Astrocyte (in vitro differentiated cells and primary cell): Measurements from ENCODE around the gene LRRC66. TPM values are rescaled to one million over a fixed set of nuclear protein-coding genes. Genes with fewer than 3 reads are reported as not detected.

Experiments
- DNase-seq: peaks from one replicate; pipeline ENCODE4 v3.0.0-alpha.2; 2010; ENCODE audit warnings: low read depth
- FAIRE-seq: peaks from 2 replicates; lab custom pipeline; 2011; peaks lifted over from hg19 to GRCh38; lab: Jason Lieb, UNC
- H2AFZ ChIP-seq: 2 replicates; pipeline ENCODE4 v1.6.0; 2012; ENCODE audit warnings: low read depth, low read length, inconsistent platforms
- H3K27ac ChIP-seq: 2 replicates; pipeline ENCODE4 v1.5.1; 2011; ENCODE audit warnings: low read depth, low read length, inconsistent platforms
- H3K27me3 ChIP-seq: 2 replicates; pipeline ENCODE4 v1.6.0; 2011; ENCODE audit warnings: low read length, inconsistent platforms; ENCODE audit not compliant: insufficient read depth
- H3K36me3 ChIP-seq: 2 replicates; pipeline ENCODE4 v1.5.1; 2011; ENCODE audit warnings: low read length, inconsistent platforms; ENCODE audit not compliant: insufficient read depth
- H3K4me1 ChIP-seq: 2 replicates; pipeline ENCODE4 v1.5.1; 2011; ENCODE audit warnings: low read length, inconsistent platforms; ENCODE audit not compliant: insufficient read depth
- H3K4me2 ChIP-seq: 2 replicates; pipeline ENCODE4 v1.6.0; 2012; ENCODE audit warnings: low read length, inconsistent platforms
- H3K4me3 ChIP-seq: 2 replicates; pipeline ENCODE4 v1.5.1; 2011; ENCODE audit warnings: low read depth, mild to moderate bottlenecking, low read length, inconsistent platforms; ENCODE audit not compliant: insufficient read depth
- H3K79me2 ChIP-seq: 2 replicates; pipeline ENCODE4 v1.6.0; 2012; ENCODE audit warnings: mild to moderate bottlenecking, low read length, inconsistent platforms; ENCODE audit not compliant: insufficient read depth
- H3K9ac ChIP-seq: 2 replicates; pipeline ENCODE4 v1.6.0; 2012; ENCODE audit warnings: mild to moderate bottlenecking, low read length, inconsistent platforms
- H3K9me3 ChIP-seq: 2 replicates; pipeline ENCODE4 v1.5.1; 2012; ENCODE audit warnings: low read depth, mild to moderate bottlenecking, low read length, inconsistent platforms; ENCODE audit not compliant: insufficient read depth
- H4K20me1 ChIP-seq: 2 replicates; pipeline ENCODE4 v1.6.0; 2012; ENCODE audit warnings: low read length, inconsistent platforms; ENCODE audit not compliant: insufficient read depth
- H3K27ac Mint-ChIP-seq: one replicate; pipeline ENCODE4 v1.8.0; 2021; ENCODE audit warnings: mild to moderate bottlenecking, mixed read lengths; ENCODE audit not compliant: unreplicated experiment
- H3K27me3 Mint-ChIP-seq: one replicate; pipeline ENCODE4 v1.8.0; 2021; ENCODE audit warnings: low read depth, mixed read lengths; ENCODE audit not compliant: unreplicated experiment
- H3K36me3 Mint-ChIP-seq: one replicate; pipeline ENCODE4 v1.8.0; 2021; ENCODE audit warnings: low read depth, mixed read lengths; ENCODE audit not compliant: unreplicated experiment
- H3K4me1 Mint-ChIP-seq: one replicate; pipeline ENCODE4 v1.8.0; 2021; ENCODE audit warnings: low read depth, mixed read lengths; ENCODE audit not compliant: unreplicated experiment
- H3K4me3 Mint-ChIP-seq: one replicate; pipeline ENCODE4 v1.8.0; 2021; ENCODE audit warnings: mild to moderate bottlenecking, moderate library complexity, mixed read lengths; ENCODE audit not compliant: unreplicated experiment
- H3K9me3 Mint-ChIP-seq: one replicate; pipeline ENCODE4 v1.8.0; 2021; ENCODE audit warnings: mild to moderate bottlenecking, mixed read lengths; ENCODE audit not compliant: unreplicated experiment
- EZH2 ChIP-seq: IDR thresholded peaks from 2 replicates; pipeline ENCODE4 v1.6.1; 2012; ENCODE audit warnings: mild to moderate bottlenecking, low read length, inconsistent platforms; ENCODE audit not compliant: insufficient read depth
- total RNA-seq: library from RNA; stranded (reverse); gene quantifications from 2 replicates; pipeline ENCODE4 v1.2.1, GENCODE V29; 2021
- TF ChIP-seq, protein P1 (sequence below): IDR thresholded peaks from 2 replicates; pipeline ENCODE4 v1.5.1; 2011; ENCODE audit warnings: low read depth, mild to moderate bottlenecking, inconsistent platforms, low read length, moderate library complexity; ENCODE audit not compliant: insufficient read depth

LRRC66 gene
- total RNA-seq, 1 donor from 2014 or later = 0.32 TPM

DNA sequence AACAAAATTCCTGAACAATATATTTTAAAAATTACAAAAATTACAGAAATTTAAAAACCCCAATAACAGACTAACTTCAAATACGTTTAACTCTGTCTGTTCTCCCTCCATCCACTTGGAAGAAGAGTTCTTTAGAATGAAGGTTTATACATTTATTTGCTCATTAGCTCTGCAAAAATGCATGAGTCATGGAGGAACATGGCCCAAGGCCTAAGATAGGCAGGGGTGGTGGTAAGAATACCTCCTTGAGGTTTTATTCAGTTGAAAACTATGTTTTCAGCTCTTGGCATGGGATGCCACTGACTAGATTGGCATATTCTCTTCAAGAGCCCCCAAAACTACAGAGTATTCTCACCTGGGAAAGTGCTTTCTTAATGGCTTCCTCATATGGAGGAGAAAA, 8.8 kb upstream of the LRRC66 start:
- Histone ChIP-seq H3K27ac (no peak overlapping the region), H3K4me1 (peaks cover 6% of the 10 kb centered on the region), H4K20me1 (peaks cover 24% of the 10 kb centered on the region), H3K79me2 (peaks cover 26% of the 10 kb centered on the region), H3K9ac (no peak overlapping the region), H3K4me2 (no peak overlapping the region), H3K4me3 (no peak overlapping the region), H3K36me3 (peaks cover 15% of the 10 kb centered on the region), H2AFZ (no peak overlapping the region), H3K27me3 (no peaks in the 10 kb centered on the region), H3K9me3 (no peaks in the 10 kb centered on the region)
- DNase-seq = peak; percentile 78
- H3K4me3 Mint-ChIP-seq = no peak overlapping the region
- no peaks in the 10 kb centered on the region for H3K27me3 Mint-ChIP-seq
- TF ChIP-seq, protein P1, sequence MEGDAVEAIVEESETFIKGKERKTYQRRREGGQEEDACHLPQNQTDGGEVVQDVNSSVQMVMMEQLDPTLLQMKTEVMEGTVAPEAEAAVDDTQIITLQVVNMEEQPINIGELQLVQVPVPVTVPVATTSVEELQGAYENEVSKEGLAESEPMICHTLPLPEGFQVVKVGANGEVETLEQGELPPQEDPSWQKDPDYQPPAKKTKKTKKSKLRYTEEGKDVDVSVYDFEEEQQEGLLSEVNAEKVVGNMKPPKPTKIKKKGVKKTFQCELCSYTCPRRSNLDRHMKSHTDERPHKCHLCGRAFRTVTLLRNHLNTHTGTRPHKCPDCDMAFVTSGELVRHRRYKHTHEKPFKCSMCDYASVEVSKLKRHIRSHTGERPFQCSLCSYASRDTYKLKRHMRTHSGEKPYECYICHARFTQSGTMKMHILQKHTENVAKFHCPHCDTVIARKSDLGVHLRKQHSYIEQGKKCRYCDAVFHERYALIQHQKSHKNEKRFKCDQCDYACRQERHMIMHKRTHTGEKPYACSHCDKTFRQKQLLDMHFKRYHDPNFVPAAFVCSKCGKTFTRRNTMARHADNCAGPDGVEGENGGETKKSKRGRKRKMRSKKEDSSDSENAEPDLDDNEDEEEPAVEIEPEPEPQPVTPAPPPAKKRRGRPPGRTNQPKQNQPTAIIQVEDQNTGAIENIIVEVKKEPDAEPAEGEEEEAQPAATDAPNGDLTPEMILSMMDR = no peak
- no peak for TF ChIP-seq EZH2
- H3K36me3 Mint-ChIP-seq = peaks cover 8% of the 10 kb centered on the region
- H3K4me1 Mint-ChIP-seq = peaks cover 16% of the 10 kb centered on the region
- peak; percentile 80 for FAIRE-seq
- no peak overlapping the region for H3K27ac Mint-ChIP-seq
- H3K9me3 Mint-ChIP-seq = no peaks in the 10 kb centered on the region

DNA sequence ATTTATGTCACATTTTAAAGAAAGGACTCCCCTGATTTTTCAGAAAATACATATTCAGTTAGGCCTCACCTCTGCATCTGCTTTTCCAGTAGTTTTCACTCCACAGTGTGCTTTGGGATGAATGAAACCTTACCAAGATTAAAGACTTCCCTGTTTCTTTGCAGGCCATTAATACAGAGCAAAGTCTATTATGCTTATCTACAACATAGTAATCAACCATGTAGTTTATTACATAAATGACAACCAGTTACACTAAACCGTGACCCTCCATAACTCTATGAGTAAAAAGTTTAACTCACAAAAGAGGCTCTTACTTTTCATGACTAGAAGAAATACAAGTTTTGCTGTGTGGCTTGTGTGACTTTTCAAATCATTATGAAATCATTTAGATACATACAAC, 2.3 kb downstream of the LRRC66 start:
- no peaks in the 10 kb centered on the region for H3K4me1 ChIP-seq
- H3K4me3 Mint-ChIP-seq = no peak overlapping the region
- FAIRE-seq = no peak

DNA sequence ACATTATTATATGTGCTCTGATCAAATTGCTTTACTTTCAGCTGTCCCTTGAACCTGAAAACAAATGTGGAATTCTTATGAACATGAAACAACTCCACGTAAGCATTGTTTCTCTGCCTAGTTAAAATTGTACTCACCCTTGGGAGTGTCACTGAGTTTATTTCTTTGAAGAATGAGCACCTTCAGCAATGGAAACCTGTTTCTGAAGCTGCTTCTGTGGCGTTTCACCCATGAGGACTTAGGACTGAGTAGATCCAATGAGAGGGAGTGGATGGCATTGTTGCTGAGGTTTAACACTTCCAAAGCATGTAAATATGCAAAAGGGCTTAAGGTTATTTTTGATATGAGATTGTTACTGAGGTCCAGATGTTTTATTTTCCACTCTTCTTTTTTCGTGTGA, 3.2 kb downstream of the LRRC66 start:
- no peak for TF ChIP-seq EZH2
- TF ChIP-seq, protein P1 = no peak
- Mint-ChIP-seq H3K27ac (no peak overlapping the region), H3K27me3 (no peaks in the 10 kb centered on the region), H3K9me3 (no peaks in the 10 kb centered on the region), H3K36me3 (no peaks in the 10 kb centered on the region), H3K4me3 (no peak overlapping the region), H3K4me1 (no peaks in the 10 kb centered on the region)
- Histone ChIP-seq H4K20me1 (no peaks in the 10 kb centered on the region), H3K4me1 (no peaks in the 10 kb centered on the region), H3K79me2 (no peaks in the 10 kb centered on the region), H3K9me3 (no peaks in the 10 kb centered on the region), H3K9ac (no peak overlapping the region), H3K4me2 (no peak overlapping the region), H3K27ac (no peak overlapping the region), H3K4me3 (no peak overlapping the region), H3K36me3 (no peaks in the 10 kb centered on the region), H2AFZ (no peak overlapping the region), H3K27me3 (no peaks in the 10 kb centered on the region)
- DNase-seq = no peak
- FAIRE-seq = no peak

More for the DNA sequence above, 2.3 kb downstream of the LRRC66 start:
- Histone ChIP-seq H3K79me2 (no peaks in the 10 kb centered on the region), H4K20me1 (no peaks in the 10 kb centered on the region), H3K9me3 (no peaks in the 10 kb centered on the region), H3K9ac (no peak overlapping the region), H3K4me3 (no peak overlapping the region), H3K4me2 (no peak overlapping the region), H2AFZ (no peak overlapping the region), H3K36me3 (peaks cover 6% of the 10 kb centered on the region), H3K27me3 (no peaks in the 10 kb centered on the region), H3K27ac (no peak overlapping the region)
- Mint-ChIP-seq H3K27me3 (no peaks in the 10 kb centered on the region), H3K4me1 (no peaks in the 10 kb centered on the region), H3K36me3 (no peaks in the 10 kb centered on the region), H3K27ac (no peak overlapping the region), H3K9me3 (no peaks in the 10 kb centered on the region)
- DNase-seq = no peak
- TF ChIP-seq EZH2 = no peak
- TF ChIP-seq, protein P1 = no peak
